Activated CD8-positive, alpha-beta memory T cell treated with anti-CD3 and anti-CD28 coated beads for 4 hours (primary cell): ENCODE measurements around the gene NQO2.
A peak's percentile ranks its signal among the peaks of the same experiment; 100 is the strongest.

ENCODE experiments used
- DNase-seq, 2 donors: peaks; one replicate each; pipeline ENCODE4 v3.0.0-alpha.2; 2020; ENCODE audit warnings: low read depth in 2 of 2

The NQO2 gene, protein sequence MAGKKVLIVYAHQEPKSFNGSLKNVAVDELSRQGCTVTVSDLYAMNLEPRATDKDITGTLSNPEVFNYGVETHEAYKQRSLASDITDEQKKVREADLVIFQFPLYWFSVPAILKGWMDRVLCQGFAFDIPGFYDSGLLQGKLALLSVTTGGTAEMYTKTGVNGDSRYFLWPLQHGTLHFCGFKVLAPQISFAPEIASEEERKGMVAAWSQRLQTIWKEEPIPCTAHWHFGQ

DNA sequence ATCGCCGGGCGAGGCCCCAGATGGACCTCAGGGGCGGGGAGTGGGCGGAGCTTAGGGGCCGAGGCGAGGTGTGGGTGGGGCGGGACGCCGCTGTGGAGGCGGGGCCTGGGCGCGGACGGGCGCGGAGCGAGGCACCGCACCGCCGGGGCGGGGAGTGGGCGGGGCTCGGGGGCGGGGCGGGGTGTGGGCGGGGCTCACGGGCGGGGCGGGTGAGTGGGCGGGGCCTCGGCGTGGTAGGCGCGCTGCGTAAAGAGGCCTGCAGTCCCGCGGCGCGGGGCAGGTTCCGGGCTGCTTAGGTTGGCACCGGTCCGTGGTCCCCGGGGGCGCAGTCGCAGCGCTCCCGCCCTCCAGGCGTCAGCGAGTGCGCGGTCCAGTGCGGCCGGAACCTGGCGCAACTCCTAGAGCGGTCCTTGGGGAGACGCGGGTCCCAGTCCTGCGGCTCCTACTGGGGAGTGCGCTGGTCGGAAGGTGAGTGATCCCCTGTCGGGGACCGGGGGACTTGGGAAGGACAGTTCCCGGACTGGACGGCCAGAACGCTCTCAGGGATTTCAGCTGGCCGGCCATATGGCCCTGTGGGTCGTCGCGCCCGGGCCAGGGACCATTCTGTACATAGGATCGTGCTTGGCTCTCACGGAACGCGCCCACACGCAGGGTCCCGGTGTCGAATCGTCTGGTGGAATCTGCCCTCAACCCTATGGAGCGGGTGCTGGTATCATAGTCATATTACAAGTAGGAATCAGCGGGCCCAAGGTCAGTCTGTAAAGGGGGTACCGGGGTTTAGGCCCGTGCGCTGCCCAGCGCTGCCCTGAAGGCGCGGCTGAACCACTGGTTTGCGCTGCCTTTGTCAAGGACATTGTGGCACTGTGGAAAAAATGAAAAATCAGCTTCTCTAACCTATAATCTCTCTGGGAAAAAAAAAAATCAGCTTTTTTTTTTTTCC, at the start of gene NQO2:
Gene NQO2, plus strand, starts transcription at position 277 of the 940 bp plus-strand sequence. CDS start 6,659 bp downstream, outside the sequence.
- peak; percentile 75 to 79 for DNase-seq

DNA sequence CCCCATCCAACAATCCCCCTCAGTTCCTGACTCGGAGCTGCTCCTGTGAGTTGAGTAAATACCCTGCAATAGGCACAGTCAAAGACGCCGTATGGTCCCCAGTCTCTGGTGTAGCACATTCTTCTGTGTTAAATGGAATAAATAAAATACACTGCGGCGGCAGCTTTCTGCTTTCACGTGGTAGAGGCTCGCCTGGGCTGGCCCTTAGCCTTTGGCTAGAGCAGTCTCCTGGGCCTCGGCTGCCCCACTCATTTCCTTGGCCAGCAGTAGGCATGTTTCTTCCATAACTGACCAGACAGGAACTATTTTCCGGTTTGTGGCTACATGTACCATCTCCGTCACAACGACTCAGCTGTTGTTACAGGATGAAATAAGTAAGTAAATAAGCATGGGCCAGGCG, 49.0 kb upstream of the NQO2 start:
- DNase-seq, result no peak

DNA sequence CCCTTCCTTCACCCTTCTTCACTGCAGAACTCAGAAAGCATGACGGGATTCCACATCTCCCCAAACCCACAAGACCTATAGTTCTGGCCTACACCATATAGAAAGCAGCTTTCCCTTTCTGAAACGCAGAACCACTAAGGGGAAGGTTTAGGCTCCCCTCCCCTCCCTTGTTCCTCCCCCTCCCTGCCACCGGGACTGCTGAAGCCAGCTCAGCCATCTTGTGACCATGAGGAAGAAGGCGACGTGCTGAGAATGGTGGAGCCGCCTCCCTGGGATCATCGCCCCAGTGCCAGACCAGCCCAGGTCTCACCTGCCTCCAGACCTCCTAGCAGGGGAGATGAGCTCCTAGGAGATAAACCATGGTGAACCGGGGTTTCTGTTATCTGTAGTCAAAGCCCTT, 48.0 kb upstream of the NQO2 start:
- no peak for DNase-seq

DNA sequence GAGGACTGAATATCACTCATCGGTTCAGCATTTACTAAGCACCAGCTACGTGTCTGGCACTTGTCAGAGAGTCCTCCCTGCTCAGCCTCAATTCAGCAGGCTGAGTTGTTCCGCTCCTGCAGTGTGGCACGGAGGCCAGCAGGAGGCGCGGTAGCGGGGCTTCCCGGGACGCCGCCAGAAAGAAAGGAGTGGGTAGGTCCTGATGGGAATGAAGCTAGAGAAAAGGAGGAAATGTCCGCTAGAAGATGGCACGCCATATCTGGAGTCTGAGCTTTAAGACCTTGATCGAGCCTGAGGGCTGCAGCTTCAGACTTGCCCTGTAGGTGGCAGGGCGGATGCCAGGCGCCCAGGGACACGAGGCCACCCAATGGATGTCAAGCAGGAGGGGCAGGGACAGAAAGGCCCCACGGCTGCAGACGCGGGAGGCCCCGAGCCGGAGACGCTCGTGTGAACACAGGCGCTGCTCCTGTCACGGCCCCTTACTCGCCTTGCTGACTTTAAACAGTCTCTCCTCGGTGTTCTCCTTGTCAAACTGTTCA, 47.1 kb upstream of the NQO2 start:
- DNase-seq, result no peak

DNA sequence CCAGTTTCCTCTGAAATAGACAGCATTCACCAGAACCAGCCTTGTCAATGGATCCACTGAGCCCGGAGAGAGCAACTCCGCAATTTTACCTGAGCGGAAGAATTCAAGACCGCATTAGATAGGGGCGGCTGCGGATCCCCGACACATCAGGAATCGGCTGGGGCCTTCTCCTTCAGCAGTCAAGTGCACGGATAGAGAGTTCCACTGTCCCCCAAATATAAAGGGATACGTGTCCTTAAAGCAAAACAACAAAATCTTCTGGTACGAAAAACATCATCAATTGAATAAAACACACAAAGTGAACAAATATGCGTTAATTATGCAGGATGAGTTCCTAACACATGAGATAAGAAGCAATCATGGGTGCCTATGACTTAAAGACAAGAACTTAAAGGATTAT, 46.6 kb upstream of the NQO2 start:
- DNase-seq, result no peak

DNA sequence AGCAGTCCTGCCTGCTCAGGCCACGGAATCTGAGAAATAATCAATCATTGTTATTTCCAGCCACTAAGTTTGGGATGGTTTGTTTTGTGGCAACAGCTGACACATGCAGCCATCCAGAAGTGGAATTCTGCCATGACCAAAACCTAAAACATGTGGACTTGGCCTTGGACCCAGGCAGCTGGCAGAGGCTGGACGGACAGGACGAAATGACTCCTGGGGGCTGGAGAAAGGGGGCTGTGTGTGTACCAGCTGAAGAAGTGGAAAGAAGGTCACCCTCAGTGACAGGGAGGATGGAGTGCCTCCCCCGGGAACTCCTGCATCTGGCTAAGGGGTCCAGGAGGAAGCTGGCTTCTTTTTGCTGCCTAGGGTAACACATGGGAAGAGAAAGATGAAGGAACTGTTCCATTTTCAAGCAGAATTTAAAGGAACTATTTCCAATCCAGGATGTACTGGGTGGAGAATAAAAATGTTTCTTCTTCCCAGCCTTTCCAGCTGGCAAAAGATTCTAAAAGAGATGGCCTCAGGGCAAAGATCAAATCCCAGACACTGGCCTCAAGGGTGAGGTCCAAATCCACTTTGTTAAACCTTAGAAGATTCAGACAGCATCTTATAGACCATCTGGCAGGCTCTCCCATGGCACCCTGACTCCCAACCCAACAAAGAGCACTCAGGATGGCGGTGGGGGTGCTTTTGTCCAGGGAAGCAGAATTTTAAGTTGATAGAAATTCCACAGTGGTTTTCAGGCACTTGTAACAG, 42.6 kb upstream of the NQO2 start:
- no peak for DNase-seq

DNA sequence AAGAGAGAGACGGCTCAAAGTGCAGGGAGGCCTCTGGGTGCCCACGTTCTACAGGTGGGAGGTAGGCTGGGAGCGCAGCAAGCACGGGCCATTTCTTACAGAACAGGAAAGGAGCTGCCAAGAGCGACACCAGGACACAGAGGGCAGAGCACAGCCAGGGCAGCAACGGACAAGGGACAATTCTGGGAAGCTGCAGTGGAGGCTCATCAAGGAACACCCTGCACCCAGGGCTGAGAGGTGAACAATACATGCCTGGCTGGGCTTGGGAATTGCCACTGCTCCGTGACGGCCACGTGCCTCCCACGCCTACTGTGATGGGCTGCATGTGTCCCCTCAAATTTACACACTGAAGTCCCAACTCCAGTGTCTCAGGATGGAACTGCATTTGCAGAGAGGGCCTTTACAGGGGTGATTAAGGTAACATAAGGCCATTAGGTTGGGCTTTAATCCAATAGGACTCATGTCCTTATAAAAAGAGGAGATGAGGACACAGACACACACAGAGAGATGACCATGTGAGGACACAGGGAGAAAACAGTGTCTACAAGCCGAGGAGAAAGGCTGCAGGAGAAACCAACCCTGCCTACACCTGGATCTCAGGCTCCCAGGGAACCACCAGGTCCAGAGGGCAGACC, 41.9 kb upstream of the NQO2 start:
- DNase-seq, result no peak

DNA sequence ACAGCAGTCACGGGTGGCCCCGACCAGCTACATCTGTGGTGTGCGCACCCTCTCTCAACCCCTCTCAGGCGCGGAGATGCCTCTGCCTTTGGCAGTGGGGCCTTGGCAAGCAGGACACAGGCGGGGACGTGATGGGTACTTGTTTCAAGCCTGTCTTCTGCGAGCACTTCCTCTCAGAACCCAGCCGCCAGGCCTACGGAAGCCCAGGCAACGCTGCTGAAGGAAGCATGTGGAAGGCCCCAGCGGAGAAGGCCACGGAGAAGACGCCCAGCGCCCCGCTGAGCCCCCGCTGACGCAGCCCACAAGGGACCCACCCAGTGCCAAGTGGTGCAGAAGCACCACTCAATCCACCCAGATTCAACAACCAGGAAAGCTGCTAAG, 41.4 kb upstream of the NQO2 start:
- DNase-seq, result no peak

DNA sequence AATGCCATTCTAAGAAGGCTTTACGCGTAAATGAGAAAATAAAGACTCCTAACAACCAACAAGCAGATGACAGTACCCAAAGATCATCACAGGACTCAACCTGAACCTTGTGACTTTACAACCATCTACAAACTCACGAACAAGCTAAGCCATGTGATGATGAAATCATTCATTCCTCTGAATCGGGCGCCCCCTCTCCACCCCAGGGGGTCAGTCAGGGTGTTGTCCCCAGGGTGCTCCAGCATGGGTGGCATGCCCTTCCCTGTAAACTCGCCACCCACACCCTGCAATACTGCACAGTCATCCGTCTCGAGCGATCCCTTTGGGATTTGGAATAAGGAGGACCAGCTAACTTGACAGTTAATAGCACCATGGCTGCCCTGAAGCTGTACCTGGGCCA, 40.9 kb upstream of the NQO2 start:
- DNase-seq, result no peak

DNA sequence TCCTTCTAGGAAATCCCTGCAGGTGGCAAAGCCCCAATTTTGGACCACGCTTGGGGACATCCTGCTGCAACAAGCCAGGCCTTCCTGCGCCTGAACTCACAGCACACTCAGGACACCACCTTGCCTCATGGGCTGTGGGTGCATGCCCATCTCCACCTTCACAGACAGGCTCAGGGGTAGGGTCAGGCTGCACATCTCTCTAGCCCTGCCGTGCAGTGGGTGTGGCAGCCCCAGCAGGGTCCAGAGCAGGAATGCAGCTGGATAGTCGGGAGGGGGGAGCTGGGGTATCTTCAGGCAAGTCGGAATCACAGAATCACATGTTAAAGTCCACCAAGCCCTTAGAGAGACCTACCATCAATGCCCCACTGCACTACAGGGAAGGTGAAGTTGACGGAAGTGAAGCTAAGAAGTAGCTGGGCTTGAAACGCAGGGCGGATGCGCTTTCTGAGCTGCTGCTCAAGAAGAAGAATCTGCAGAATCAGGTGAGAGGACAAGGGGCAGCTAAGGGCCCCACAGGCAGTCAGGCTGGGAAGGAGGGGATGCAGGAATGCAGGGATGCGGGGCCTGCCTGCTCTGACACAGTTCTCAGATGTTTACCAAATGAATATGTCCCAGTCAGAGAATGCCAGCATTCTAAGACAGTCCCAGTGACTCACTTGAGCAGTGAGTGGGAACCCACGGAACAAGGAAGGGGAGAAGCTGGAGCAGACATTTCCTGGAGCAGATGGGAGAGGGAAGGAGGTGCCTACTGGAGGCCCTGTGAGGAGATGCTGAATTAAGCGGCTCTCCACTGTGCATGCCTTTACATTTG, 39.6 kb upstream of the NQO2 start:
- DNase-seq, result no peak

DNA sequence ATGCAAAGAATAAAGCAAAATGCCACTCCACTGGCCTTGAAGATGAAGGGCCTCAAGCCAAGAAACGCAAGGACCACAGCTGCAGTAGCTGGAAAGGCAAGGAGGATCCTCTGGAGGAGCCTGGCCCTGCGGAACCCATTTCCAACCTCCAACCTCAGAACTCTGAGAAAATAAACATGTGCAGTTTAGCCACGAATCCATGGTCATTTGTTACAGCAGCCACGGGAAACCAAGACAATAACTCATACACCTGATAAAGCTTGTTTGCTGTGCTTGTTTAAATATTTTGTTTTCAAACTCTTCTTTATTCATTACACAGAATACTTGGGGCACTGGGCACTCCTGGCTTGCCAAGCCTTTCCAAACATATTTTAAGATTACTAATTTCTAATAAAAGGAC, 38.8 kb upstream of the NQO2 start:
- no peak for DNase-seq

DNA sequence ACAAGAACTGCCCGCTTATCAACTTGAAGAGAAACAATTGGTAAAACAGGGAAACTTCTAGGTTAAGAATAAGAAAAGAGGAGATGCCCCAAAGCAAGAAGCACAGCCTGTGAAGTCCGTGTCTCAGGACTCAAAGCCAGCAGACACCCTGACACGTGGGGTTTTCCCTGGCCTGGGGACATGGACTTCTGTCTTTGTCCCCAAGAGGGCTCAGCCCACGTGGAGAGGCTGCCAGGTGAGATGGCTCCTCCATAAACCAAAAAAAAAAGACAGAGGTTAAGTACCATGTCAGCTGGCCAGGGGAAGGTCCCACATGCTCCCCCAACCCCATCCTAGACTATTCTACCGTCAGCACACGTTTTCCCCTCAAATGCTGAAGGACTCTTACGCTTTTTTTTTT, 38.2 kb upstream of the NQO2 start:
- DNase-seq, result no peak

DNA sequence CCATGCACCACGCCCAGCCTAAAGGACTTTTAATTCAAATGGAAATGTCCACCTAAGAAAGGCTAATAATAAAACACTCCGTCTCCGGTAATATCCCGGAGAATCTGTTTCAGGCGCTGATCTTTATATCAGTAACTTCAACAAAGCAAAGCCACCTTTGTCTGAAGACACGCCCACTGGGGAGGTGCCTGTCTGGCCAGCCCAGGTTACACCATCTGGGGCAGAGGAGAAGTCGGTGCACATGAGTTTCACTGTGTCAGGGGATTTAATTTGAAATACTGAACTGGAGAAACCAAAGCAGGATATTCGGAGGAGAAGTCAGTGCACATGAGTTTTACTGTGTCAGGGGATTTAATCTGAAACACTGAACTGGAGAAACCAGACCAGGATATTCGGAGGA, 37.7 kb upstream of the NQO2 start:
- DNase-seq, result no peak

DNA sequence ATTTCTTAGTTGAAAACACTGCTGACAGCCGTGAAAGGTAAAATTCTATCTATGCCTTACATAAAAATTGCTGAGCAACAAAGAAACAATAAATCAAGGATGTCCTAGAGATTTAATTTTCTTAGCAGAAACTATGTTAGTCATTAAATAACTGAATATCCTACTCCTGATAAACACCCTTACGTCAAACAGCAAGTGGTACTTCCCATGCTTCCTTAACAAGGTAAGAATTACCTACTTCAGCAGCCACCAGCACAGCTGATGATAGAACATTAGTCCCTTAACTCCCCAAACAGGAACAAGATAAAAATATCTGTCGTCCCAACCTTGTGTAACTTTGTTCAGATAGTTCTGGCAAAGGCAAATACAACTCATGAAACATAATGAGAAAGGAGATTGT, 37.1 kb upstream of the NQO2 start:
- no peak for DNase-seq

DNA sequence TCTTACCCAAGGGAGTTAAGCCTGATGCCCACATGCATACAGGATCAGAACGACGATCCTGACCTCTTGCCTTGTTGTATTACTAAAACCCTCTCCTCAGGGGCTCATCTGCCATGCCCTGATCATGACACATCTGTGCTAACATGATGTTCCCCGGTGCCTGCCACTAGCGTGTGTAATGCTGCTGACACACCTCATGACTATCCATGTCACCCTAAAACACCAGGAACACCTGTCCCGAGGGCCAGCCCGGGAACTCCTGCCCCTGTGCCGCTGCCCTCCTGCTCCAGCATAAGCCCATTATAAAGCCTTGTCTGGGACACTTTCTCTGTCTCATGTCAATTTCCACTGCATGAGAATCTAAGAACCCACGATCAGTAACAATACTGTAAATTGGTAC, 35.9 kb upstream of the NQO2 start:
- no peak for DNase-seq

DNA sequence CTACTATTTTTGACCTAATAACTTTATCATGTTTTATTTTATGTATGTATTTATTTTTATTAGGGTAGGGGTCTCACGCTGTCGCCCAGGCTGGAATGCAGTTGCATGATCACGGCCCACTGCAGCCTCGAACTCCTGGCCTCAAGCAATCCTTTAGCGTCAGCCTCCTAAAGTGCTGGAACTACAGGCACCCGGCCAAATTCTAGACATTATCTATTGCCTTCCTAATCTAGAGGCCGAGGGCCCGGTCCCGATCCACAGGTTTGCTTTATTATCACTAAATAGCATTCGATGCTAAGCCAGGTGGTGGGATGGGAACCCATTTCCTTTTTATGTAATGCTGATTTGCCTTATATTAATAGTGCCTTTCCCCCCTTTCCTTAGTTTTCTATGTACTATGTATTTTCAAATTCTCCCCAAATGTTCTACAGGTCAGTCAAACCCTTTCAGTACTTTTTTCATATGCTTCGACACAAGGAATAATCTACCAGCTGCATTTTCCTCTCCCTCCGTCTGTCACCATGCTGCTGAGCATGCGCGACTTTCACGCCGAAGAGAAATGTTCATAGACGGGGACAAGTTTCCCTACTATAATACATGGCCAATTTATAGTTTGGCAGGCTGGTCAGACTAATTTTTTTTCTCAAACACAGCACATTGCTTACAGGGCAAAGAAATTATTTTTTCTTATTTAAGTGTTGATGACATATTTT, 34.7 kb upstream of the NQO2 start:
- no peak for DNase-seq

DNA sequence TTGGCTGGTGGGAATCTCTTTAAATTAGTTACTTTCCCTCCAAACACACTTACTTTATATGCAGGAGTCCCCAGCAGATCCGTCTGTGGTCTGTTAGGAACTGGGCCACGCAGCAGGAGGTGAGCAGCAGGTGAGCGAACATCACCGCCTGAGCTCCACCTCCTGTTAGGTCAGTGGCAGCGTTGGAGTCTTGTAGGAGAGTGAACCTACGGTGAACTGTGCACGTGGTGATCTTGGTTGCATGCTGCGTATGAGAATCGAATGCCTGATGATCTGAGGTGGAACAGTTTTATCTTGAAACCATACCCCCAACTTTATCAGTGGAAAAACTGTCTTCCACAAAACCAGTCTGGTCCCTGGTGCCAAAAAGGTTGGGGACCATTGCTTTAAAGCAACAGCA, 33.3 kb upstream of the NQO2 start:
- no peak for DNase-seq

DNA sequence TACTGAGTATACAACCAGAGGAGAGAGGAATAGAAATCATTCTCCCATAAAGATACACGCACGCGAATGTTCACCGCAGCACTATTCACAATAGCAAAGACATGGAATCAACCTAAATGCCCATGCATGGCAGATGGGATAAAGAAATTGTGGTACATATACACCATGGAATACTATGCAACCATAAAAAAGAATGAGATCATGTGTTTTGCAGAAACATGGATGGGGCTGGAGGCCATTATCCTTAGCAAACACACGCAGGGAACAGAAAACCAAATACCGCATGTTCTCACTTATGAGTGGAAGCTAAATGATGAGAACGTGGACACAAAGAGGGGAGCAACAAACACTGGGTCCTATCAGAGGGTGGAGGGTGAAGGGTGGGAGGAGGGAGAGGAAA, 31.8 kb upstream of the NQO2 start:
- no peak for DNase-seq

DNA sequence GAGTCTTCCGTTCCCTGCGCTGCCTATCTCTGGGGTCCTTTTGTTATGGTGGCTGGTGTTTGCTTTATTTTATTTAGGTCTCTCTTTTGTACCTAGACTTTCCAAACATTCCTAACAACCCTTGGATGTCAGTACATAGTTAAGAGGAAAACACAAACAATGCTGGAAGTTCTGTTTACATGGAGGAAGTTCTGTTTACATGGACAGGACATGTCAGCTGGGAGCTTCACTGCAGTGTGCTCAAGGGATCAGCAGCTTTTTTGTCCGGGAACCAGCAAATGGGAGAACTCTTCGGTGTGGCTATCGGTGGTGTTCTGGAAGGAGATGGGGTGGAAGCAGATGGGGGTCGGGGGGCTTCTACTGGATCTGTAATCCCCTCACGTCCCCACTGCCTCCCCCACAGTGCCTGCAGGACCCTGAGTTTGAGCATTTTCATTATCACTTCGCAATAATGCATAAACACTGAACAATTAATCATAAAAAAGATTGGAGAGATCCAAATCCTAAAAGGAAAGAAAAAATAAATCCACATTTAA, 31.0 kb upstream of the NQO2 start:
- no peak for DNase-seq

DNA sequence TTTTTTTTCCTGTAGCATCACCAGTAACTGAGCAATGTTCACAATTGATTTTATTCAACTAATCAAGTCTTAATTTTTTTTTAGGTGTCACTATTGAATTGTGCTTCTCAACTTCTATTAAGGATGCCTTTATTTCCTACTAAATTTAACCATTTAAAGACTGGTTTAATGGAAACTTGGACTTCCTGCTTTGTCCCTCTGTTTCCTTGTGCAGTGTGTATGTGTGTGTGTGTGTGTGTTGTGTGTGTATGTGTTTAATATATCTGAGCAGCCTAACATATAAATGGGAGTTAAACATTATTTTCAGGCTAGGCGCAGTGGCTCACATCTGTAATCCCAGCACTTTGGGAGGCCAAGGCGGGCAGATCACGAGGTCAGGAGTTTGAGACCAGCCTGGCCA, 30.1 kb upstream of the NQO2 start:
- no peak for DNase-seq
